Right ventricle myocardium superior (tissue), 1 donor: Measurements from ENCODE around the gene METTL6. TPM values are rescaled to one million over a fixed set of nuclear protein-coding genes. Genes with fewer than 3 reads are reported as not detected.
"Not testable (repeated sequence)": the region's sequence is repeated elsewhere in the genome, so short reads cannot be mapped to it uniquely, and the experiment has no call there.

ENCODE experiments used
- ATAC-seq: fragments of 200-7000 bp; cut with Tn5 transposase; one replicate; pipeline ENCODE4 v1.9.1; 2020; ENCODE audit warnings: mild to moderate bottlenecking; ENCODE audit not compliant: poor library complexity
- DNase-seq: peaks from one replicate; pipeline ENCODE4 v3.0.0-alpha.2; 2020
- intact Hi-C: fragments of 100-400 bp; cut with DNase I; formaldehyde crosslinking; loops from one replicate; pipeline ENCODE4 v1.11.2; 2022
- total RNA-seq: library from RNA; stranded (reverse); fragmentation: NEBNext Ultra II Directional; extraction: Animal tissue kit (Norgen Biotek cat#: 25700); gene quantifications from one replicate; pipeline ENCODE4 v1.2.1, GENCODE V29; 2021
- donor health status: DM: no; HTN: yes; CAD: no; lungs with severe emphysema.

METTL6 gene
- total RNA-seq, 1 donor from 2014 or later, result 8.5 TPM

DNA sequence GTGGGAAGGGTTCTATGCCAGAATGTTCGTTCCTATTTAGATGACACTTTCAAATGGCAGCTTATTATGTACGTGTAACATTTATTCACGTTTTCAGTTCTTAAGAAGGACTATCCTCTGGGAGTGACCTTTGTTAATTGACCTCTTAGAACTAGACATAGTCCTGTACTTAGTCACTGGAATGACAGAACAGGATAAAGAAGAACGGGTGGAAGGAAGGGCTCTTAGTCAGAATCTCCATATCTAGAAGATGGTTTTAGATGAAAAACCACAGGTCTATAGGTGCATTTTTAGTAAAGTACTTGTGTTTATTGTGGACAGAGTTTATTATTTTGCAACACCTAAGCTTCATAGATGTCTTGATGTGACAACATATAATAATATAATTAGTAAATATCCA is 6.5 kb downstream of the METTL6 start:
- DNase-seq, result no peak
- intact Hi-C loops, result no loop called here
- ATAC-seq, result no peak

DNA sequence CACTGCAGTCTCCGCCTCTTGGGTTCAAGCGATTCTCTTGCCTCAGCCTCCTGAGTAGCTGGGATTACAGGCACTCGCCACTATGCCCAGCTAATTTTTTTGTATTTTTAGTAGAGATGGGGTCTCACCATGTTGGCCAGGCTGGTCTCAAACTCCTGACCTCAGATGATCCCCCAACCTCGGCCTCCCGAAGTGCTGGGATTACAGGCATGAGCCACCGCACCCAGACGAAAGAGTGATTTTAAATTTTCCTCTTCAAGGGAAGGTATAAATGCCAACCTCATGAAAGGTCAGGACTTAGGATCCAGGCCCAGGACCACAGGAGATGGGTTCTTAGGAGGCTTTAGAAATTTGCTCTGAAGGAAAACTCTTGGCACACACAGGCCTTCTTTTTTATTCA is 16.4 kb downstream of the METTL6 start:
- intact Hi-C loops, DNase-seq, ATAC-seq: not testable (repeated sequence)

DNA sequence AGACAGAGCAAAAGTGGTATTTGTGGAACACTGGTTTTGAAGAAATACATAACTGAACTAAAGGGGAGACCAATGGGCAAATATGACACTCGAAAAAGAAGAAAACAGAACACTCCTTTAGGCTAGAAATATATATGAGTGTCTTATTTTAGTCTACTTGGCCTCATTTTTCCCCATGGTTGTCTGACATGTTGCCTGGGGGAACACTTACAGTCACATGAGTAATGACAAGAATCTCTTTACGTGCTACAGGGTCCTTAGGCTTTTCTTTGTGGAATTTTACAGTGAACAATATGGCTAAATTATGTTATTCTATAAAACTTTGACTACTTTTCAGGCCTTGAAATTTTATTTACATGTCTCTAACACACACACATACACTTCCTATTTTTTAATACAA is 17.6 kb downstream of the METTL6 start:
- DNase-seq, result no peak
- intact Hi-C loops, result loop anchor here (5.0 kb wide), 1 partner anchor 207 kb away; no protein-coding TSS in a partner anchor
- ATAC-seq, result no peak

GRCh38 chr3:15409239-15409638 is 18.1 kb downstream of the METTL6 start:
- intact Hi-C loops, result loop anchor here (5.0 kb wide), 1 partner anchor 207 kb away; no protein-coding TSS in a partner anchor
- no peak for ATAC-seq
- DNase-seq, result no peak

GRCh38 chr3:15405448-15406050 is 21.8 kb downstream of the METTL6 start:
- intact Hi-C loops, result loop anchor here (5.0 kb wide), 1 partner anchor 203 kb away; no protein-coding TSS in a partner anchor
- peak; percentile 76 for ATAC-seq

DNA sequence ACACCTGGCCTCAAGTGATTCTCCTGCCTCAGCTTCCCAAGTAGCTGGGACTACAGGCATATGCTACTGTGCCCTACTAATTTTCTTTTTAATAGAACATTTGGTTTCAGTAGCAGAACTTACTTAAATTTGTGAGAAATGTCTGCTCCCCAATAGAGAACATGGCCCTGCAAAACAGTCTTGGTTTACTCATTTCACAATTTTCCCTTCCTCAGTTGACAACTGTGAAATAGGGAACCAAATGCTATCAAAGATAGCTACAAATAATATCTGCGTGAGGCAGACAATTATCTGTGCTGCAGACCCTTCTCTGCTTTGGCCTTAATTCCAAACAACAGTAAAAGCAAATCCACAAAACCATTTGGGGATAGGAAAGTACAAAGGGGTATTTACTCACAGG is 22.6 kb downstream of the METTL6 start:
- no peak for ATAC-seq
- DNase-seq, result no peak
- intact Hi-C loops, result loop anchor here (5.0 kb wide), 1 partner anchor 202 kb away; no protein-coding TSS in a partner anchor

More at GRCh38 chr3:15405448-15406050, 21.8 kb downstream of the METTL6 start:
- no peak for DNase-seq

DNA sequence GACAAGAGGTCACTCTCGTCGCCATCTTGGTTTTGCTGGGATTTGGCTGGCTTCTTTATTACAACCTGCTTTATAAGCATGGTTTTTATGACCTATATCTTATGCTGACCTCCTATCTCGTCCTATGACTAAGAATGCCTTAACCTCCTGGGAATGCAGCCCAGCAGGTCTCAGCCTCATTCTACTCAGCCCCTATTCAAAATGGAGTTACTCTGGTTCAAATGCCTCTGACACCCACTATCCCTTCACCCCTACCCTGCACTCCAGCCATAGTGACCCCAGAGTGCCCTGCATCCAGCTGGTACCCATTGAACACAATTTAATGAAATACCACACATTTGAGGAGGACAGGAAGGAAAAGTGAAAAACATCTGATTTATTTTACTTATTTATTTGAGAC is 23.4 kb downstream of the METTL6 start:
- intact Hi-C loops, result no loop called here
- ATAC-seq, result no peak
- no peak for DNase-seq

DNA sequence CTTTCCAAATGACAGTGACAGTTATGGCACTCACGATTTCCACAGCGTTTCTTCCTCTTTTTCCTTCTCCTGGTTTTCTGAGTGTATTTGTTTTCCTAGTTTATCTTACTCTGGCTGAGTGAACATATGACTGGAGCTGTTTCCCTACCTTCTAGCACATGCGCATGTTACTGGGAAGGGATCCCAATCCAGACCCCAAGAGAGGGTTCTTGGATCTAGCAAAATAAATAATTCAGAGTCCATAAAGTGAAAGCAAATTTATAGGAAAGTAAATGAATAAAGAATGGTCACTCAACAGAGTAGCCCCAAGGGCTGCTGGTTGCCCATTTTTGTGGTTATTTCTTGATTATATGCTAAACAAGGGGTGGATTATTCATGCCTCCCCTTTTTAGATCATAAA is 23.8 kb downstream of the METTL6 start:
- no peak for DNase-seq
- no peak for ATAC-seq

GRCh38 chr3:15401936-15402335 is 25.4 kb downstream of the METTL6 start:
- intact Hi-C loops, result no loop called here
- DNase-seq (no peak), ATAC-seq (no peak)

More for the DNA sequence above, 23.8 kb downstream of the METTL6 start:
- intact Hi-C loops, result no loop called here

- no peak for DNase-seq
- intact Hi-C loops, result no loop called here
Measured at GRCh38 chr3:15399970-15400369, 27.4 kb downstream of the METTL6 start.

DNA sequence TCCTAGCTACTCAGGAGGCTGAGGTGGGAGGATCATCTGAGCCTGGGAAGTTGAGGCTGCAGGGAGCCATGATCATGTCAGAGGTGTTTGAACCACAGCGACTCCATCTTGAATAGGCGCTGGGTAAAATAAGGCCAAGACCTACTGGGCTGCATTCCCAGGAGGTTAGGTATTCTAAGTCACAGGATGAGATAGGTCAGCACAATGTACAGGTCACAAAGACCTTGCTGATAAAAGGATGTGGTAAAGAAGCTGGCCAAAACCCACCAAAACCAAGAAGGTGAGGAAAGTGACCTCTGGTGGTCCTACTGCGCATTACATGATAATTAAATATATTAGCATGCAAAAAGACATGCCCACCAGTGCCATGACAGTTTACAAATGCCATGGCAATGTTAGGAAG is 28.6 kb downstream of the METTL6 start:
- ATAC-seq, intact Hi-C loops, DNase-seq: not testable (repeated sequence)

More at GRCh38 chr3:15399970-15400369, 27.4 kb downstream of the METTL6 start:
- ATAC-seq, result no peak

DNA sequence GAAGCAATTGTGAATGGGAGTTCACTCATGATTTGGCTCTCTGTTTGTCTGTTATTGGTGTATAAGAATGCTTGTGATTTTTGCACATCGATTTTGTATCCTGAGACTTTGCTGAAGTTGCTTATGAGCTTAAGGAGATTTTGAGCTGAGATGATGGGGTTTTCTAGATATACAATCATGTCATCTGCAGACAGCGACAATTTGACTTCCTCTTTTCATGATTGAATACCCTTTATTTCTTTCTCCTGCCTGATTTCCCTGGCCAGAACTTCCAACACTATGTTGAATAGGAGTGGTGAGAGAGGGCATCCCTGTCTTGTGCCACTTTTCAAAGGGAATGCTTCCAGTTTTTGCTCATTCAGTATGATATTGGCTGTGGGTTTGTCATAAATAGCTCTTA is 34.1 kb downstream of the METTL6 start:
- intact Hi-C loops, DNase-seq, ATAC-seq: not testable (repeated sequence)

DNA sequence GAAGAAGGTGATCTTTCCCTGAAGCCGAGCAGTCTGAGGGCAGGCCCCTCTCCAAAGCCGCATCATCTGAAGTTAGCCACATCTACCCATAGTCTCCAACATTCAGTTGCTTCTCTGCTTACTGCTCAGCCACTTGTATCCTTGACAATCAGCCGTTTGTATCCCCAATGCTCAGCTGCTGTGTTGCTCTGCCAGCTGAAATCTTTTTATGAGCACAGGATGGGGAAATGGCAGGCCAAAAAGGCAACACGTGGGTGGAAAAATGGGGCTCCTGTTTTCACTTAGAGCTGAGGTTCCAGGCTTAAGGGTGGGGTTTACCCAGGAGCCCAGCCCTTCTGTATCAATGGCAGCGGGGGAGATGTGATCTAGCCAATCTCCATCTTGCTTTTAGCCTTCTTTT is 36.3 kb downstream of the METTL6 start:
- ATAC-seq, result no peak

GRCh38 chr3:15390460-15390859 is 36.9 kb downstream of the METTL6 start:
- peak; percentile 58 for ATAC-seq
- intact Hi-C loops, result no loop called here
- no peak for DNase-seq

More for the DNA sequence above, 36.3 kb downstream of the METTL6 start:
- intact Hi-C loops, result no loop called here
- DNase-seq, result no peak

DNA sequence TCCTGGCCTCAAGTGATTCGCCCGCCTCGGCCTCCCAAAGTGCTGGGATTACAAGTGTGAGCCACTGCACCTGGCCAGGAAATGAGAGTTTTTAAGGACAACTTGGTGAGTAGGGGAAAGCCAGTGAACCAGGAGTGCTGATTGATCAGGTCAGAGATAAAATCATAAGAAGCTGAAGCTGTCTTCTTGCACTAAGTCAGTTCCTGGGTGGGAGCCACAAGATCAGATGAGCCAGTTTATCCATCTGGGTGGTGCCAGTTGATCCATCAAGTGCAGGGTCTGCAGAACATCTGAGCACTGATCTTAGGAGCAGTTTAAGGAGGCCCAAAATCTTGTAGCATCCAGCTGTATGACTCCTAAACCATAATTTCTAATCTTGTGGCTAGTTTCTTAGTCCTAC is 39.0 kb downstream of the METTL6 start:
- DNase-seq, ATAC-seq, intact Hi-C loops: not testable (repeated sequence)

- intact Hi-C loops, result no loop called here
- DNase-seq (no peak), ATAC-seq (no peak)
Measured at GRCh38 chr3:15387735-15388134, 39.6 kb downstream of the METTL6 start.

- ATAC-seq (peak; percentile 68), DNase-seq (no peak)
- intact Hi-C loops, result no loop called here
Measured at GRCh38 chr3:15387171-15387581, 40.2 kb downstream of the METTL6 start.

GRCh38 chr3:15386654-15386955 is 40.7 kb downstream of the METTL6 start:
- intact Hi-C loops, DNase-seq, ATAC-seq: not testable (repeated sequence)

DNA sequence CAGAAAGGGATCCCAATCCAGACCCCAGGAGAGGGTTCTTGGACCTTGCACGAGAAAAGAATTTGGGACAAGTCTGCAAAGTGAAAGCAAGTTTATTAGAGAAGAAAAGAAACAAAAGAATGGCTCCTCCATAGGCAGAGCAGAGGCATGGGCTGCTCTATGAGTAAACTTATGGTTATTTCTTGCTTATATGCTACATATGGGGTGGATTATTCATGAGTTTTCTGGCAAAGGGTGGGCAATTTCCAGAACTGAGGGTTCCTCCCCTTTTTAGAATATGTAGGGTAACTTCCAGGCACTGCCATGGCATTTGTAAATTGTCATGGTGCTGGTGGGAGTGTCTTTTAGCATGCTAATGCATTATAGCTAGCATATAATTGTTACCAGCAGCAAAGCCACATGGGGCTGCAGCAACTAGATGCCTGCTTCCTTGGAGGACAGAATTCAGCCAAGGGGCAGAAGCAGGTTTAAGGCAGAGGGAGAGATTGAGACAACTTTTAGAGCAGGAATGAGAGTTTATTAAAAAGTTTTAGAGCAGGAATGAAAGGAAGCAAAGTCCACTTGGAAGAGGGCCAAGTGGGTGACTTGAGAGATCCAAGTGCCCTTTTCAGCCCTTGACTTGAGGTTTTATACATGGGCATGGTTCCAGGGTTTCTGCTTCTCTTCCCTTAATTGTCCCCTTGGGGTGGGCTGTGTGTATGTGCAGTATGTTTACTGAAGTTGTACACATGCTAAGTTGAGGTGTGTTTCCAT is 41.3 kb downstream of the METTL6 start:
- intact Hi-C loops, result no loop called here
- no peak for DNase-seq

GRCh38 chr3:15385238-15385695 is 42.1 kb downstream of the METTL6 start:
- DNase-seq, ATAC-seq, intact Hi-C loops: not testable (repeated sequence)

More for the DNA sequence above, 41.3 kb downstream of the METTL6 start:
- no peak for ATAC-seq
